Activated naive CD4-positive, alpha-beta T cell treated with anti-CD3 and anti-CD28 coated beads for 36 hours (primary cell): ENCODE results near the gene GNAQ. TPM values are rescaled to one million over a fixed set of nuclear protein-coding genes. Genes with fewer than 3 reads are reported as not detected.

Experiments used
- CTCF ChIA-PET: fragments of 350-600 bp; sonication (Branson Sonifier 250); formaldehyde crosslinking; loops from one replicate; lab custom pipeline; 2021; ENCODE audit warnings: antibody characterized with exemption; lab: Charles Lee
- DNase-seq: peaks from one replicate; pipeline ENCODE4 v3.0.0-alpha.2; 2020
- H3K27ac Mint-ChIP-seq: one replicate; pipeline ENCODE4 v1.8.0; 2021; ENCODE audit warnings: mild to moderate bottlenecking, mixed read lengths
- H3K27me3 Mint-ChIP-seq: one replicate; pipeline ENCODE4 v1.8.0; 2021; ENCODE audit warnings: low read depth, mixed read lengths
- H3K36me3 Mint-ChIP-seq: one replicate; pipeline ENCODE4 v1.8.0; 2021; ENCODE audit warnings: low read depth, mixed read lengths
- H3K4me1 Mint-ChIP-seq: one replicate; pipeline ENCODE4 v1.8.0; 2021; ENCODE audit warnings: low read depth, mixed read lengths
- H3K4me3 Mint-ChIP-seq: one replicate; pipeline ENCODE4 v1.8.0; 2021; ENCODE audit warnings: mild to moderate bottlenecking, moderate library complexity, mixed read lengths
- H3K9me3 Mint-ChIP-seq: one replicate; pipeline ENCODE4 v1.8.0; 2021; ENCODE audit warnings: mixed read lengths
- intact Hi-C: fragments of 100-400 bp; cut with micrococcal nuclease; formaldehyde crosslinking; loops from one replicate; pipeline ENCODE4 v1.15.1; 2023
- total RNA-seq, 2 experiments: library from RNA; stranded (reverse); gene quantifications; one replicate each; pipeline ENCODE4 v1.2.3, GENCODE V29; 2021

GNAQ gene
- total RNA-seq, 2 experiments from 2014 or later, result 22.4 to 22.7 TPM

DNA sequence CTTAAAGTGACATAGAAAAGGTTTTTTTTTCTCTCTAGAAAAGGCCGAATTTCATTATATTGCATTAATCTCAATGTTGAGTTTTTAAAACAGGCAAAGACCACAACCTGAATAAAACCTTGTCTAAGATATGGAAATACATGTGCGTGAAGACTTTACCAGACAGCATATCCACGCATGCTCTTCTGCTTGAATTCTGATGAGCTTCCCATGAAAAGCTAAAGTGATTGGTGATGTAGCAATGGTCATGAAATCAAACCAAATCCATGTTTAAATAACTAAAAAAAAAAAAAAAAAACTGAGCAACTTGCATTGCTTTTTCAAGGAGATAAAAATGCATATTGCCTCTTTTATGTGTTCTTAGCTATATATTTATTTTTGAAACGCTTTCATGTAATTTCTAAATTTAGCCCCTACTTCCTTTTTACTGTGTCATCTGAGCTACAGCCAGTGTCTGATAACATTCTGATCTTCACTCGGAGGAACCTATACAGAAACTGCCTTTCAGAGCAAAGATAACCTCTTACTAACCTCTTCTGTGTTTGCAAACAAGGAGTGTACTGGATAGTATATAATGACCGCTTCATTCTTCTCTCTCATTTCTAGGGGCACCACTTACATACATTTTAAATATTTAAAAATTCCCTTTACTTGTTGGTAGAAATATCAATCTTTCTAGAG, 204.4 kb downstream of the GNAQ start:
- Mint-ChIP-seq H3K27ac (no peak overlapping the region), H3K4me1 (peaks cover 25% of the 10 kb centered on the region), H3K4me3 (no peak overlapping the region), H3K36me3 (no peaks in the 10 kb centered on the region), H3K9me3 (no peaks in the 10 kb centered on the region), H3K27me3 (no peaks in the 10 kb centered on the region)
- DNase-seq, result no peak
- intact Hi-C loops, result no loop called here
- CTCF ChIA-PET, result interaction anchor here (0.6 kb wide), 2 partner anchors 33 to 37 kb away, joined by 3 to 4 read pairs; no protein-coding TSS in a partner anchor

DNA sequence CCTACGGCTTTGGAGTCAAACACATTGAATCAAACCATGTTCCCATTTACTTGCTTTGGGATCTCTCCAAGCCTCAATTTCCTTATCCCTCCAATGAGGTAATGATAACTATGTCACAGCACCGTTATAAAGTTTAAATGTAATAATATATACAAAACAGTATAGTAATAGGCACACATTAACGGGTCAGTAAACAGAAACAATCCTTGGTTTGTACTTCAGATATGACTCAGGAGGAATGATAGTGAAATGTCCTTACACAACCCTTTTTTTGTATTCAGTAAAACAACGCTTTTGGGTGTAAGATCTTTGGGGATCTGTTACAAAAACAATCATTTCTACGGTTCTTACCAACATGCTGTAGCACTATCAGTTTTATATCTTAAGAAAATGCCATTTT, 205.0 kb downstream of the GNAQ start:
- peaks cover 20% of the 10 kb centered on the region for H3K4me1 Mint-ChIP-seq
- H3K27me3 Mint-ChIP-seq, result no peaks in the 10 kb centered on the region
- DNase-seq, result no peak
- intact Hi-C loops, result no loop called here
- no peak overlapping the region for H3K27ac Mint-ChIP-seq
- CTCF ChIA-PET, result no interaction called here
- H3K9me3 Mint-ChIP-seq, result no peaks in the 10 kb centered on the region
- no peaks in the 10 kb centered on the region for H3K36me3 Mint-ChIP-seq
- H3K4me3 Mint-ChIP-seq, result no peak overlapping the region

DNA sequence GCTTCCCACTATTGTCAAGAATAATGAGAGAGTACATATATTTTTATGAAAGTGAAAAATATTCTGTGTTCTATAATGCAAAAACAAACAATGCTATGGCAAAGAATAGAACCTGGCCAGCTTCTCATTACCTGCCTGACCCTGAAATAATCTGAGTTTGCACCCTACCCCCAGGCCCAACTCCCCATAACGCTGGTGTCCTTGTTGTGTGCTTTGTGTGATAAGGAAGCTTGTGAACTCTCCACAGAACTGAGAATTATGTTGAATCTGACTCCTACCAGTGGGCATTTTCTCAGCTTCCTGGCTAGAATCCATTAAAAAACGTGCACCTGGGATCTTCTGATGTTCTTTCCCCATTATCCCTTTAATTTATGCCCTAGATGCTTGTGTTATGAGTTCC, 205.5 kb downstream of the GNAQ start:
- intact Hi-C loops, result no loop called here
- H3K27ac Mint-ChIP-seq, result no peak overlapping the region
- peaks cover 18% of the 10 kb centered on the region for H3K4me1 Mint-ChIP-seq
- H3K36me3 Mint-ChIP-seq, result no peaks in the 10 kb centered on the region
- no peak for DNase-seq
- no peaks in the 10 kb centered on the region for H3K9me3 Mint-ChIP-seq
- no peak overlapping the region for H3K4me3 Mint-ChIP-seq
- CTCF ChIA-PET, result interaction anchor here (1.4 kb wide), 1 partner anchor 209 kb away, joined by 5 read pairs; no protein-coding TSS in a partner anchor
- no peaks in the 10 kb centered on the region for H3K27me3 Mint-ChIP-seq

DNA sequence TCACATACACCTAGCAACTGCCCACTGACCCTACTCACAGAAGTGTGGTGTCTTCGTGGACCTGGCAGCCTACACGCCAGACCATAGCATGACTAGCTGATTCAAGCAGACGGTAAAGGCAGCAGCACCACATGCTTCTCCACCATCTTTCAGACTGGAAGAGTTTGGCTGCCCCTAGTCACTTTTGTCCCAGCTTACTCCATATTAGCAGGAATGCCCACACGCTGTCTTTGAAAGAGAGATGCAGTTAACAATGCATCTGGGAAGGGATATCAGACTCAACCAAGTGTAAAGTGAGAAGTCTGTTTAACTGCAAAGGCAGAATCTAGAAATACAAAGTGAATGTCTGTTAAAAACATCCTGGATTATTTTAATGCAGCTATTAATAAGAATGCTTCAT, 206.2 kb downstream of the GNAQ start:
- no peak overlapping the region for H3K27ac Mint-ChIP-seq
- intact Hi-C loops, result no loop called here
- peaks cover 16% of the 10 kb centered on the region for H3K4me1 Mint-ChIP-seq
- H3K36me3 Mint-ChIP-seq, result no peaks in the 10 kb centered on the region
- H3K9me3 Mint-ChIP-seq, result no peaks in the 10 kb centered on the region
- no peak overlapping the region for H3K4me3 Mint-ChIP-seq
- CTCF ChIA-PET, result interaction anchor here (1.4 kb wide), 1 partner anchor 210 kb away, joined by 5 read pairs; no protein-coding TSS in a partner anchor
- H3K27me3 Mint-ChIP-seq, result no peaks in the 10 kb centered on the region
- no peak for DNase-seq

DNA sequence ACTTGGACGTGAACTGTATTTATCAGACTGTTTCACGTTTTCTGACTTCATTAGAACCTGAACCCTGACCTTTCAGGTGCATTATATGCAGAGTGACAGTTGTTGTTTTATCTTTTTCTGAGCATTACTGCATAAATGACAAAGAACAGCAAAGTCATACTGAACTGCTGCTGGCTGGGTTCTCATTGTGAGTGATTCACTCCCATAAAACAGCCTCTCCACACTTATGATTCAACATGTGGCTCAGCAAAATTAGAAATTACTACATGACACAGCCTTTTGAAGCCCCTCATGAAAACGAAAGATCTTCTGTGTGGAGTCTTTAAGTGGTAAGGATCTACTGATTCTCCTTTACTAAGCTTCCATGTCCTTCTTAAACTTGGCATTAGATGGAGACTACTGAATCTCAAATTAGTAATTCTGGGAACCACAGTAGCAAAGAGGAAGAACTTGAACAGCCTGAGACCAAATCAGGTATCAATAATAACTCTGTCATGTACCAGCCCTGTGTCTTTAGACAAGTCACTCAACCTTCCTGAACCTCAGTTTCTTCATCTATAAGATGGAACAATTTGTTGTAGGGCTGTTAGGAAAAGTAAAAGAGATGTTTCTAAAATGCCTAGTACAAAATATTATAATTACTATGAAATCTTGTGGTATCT, 211.2 kb downstream of the GNAQ start:
- intact Hi-C loops, result no loop called here
- no peak overlapping the region for H3K4me3 Mint-ChIP-seq
- peaks cover 2% of the 10 kb centered on the region for H3K36me3 Mint-ChIP-seq

DNA sequence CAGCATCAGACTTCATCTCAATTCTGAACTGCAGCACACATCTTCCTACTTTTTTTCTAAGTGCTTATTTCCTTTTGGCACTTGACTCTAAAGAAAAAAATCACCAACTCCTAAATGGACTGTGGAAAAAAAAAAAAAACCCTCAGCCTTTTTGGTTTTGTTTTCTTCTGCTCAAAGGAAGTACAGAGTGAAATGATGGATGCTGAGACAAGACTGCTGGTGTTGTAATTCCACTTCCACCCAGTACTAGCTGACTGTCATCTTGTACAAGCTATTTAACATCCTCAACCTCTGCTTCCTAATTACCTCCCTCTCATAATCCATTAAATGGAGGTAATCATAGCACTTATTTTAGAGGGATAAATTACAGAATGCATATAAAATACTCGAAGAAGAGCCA, 212.0 kb downstream of the GNAQ start:
- no peak overlapping the region for H3K4me3 Mint-ChIP-seq
- CTCF ChIA-PET, result interaction anchor here (0.6 to 1.2 kb wide), 2 partner anchors 90 to 216 kb away, joined by 3 to 5 read pairs; no protein-coding TSS in a partner anchor
- no peaks in the 10 kb centered on the region for H3K9me3 Mint-ChIP-seq
- intact Hi-C loops, result no loop called here
- peaks cover 13% of the 10 kb centered on the region for H3K4me1 Mint-ChIP-seq
- no peak for DNase-seq
- H3K27ac Mint-ChIP-seq, result no peak overlapping the region
- peaks cover 3% of the 10 kb centered on the region for H3K36me3 Mint-ChIP-seq
- no peaks in the 10 kb centered on the region for H3K27me3 Mint-ChIP-seq

More for the DNA sequence above, 211.2 kb downstream of the GNAQ start:
- H3K9me3 Mint-ChIP-seq, result no peaks in the 10 kb centered on the region
- no peak overlapping the region for H3K27ac Mint-ChIP-seq
- H3K4me1 Mint-ChIP-seq, result peaks cover 13% of the 10 kb centered on the region
- no peaks in the 10 kb centered on the region for H3K27me3 Mint-ChIP-seq
- DNase-seq, result no peak
- CTCF ChIA-PET, result no interaction called here

DNA sequence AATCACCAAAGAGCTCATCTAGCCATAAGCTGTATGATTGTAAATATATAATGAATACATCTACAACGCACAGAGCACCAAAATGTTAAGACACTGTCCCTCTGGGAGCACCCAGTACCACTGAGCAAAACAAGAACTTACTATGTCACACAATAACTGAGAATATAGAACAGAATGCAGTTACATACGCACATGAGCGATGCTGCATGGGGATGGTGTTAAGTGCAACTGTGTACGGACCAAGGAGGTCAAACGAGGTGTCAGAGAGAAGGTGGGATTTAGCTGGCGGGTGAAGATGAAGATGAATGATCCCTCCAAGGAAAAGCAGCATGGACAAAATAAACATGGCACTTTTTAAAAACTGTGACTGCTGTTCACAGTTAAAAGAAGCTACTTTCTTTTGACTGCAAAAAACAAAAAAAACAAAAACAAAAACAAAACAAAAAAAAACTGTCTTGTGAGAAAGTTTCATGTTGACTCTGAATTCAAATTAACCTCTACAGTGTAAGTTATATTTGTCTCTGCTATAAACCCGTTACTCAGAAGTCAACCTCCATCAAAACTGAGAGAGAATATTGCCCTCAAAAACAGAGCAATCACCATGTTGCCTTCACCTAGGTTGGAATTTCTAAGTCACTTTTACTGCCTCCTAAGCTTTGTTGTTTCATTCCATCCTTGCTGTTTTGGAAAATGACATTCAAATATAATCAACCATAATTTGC, 213.9 kb downstream of the GNAQ start:
- Mint-ChIP-seq H3K27ac (no peak overlapping the region), H3K4me1 (peaks cover 11% of the 10 kb centered on the region), H3K27me3 (no peaks in the 10 kb centered on the region), H3K36me3 (peaks cover 9% of the 10 kb centered on the region), H3K9me3 (no peaks in the 10 kb centered on the region), H3K4me3 (no peak overlapping the region)
- DNase-seq, result no peak
- intact Hi-C loops, result no loop called here
- CTCF ChIA-PET, result interaction anchor here (0.6 to 0.8 kb wide), 2 partner anchors 219 to 312 kb away, joined by 3 read pairs; no protein-coding TSS in a partner anchor

DNA sequence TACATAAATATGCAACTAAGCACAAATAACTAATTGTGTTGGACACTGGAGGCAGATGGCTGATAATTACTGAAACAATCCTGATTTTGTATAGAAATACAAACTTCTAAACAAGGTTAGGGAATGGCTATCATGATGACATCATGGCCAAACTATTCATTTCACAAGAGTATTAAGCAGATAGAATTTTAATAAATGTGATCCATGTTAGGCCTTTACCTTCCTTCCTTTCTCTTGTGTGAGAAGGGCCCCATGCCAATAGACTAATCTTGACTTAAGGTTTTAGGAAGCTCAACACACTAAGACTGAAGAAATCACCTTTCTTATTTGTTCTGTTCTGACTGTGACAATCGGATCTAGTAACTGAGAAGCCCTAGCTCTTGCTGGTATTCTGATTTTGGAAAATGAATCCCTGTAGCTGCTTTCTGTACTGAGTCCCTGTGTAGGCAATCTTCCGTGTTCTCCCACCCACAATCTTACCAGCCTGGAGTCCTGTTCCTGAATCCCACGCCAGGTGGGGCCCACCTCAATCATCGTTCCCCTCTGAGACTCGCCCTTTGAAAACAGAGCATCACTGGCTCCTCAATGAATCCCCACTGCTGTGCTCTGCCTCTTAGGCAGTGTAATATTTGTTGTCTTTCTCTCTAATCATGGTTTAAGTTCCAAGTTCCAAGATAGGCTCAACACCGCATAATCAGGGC, 214.8 kb downstream of the GNAQ start:
- intact Hi-C loops, result no loop called here
- Mint-ChIP-seq H3K4me1 (peaks cover 11% of the 10 kb centered on the region), H3K36me3 (peaks cover 9% of the 10 kb centered on the region), H3K9me3 (no peaks in the 10 kb centered on the region), H3K27me3 (no peaks in the 10 kb centered on the region), H3K27ac (no peak overlapping the region), H3K4me3 (no peak overlapping the region)
- CTCF ChIA-PET, result no interaction called here
- no peak for DNase-seq

DNA sequence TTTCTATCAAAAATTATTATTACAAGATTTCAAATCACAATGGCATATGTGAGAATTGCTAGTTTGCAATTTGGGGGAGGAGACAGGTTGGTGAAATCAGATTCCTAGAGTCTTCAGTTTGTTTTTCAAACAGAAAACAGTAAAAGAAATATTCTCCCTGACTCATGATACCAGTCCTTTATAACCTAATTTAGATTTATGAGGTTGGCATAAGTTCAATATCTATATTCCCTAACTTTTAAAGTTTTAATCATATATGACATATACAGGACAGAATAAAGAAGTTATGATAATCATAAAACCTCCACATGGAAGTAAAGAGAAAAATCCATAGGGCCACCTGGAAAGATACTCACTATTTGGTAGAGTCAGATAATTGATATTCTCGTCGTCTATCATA, 216.4 kb downstream of the GNAQ start:
- peaks cover 13% of the 10 kb centered on the region for H3K36me3 Mint-ChIP-seq
- H3K4me3 Mint-ChIP-seq, result no peak overlapping the region
- H3K27me3 Mint-ChIP-seq, result no peaks in the 10 kb centered on the region
- CTCF ChIA-PET, result no interaction called here
- H3K4me1 Mint-ChIP-seq, result peaks cover 7% of the 10 kb centered on the region
- DNase-seq, result no peak
- no peaks in the 10 kb centered on the region for H3K9me3 Mint-ChIP-seq
- intact Hi-C loops, result no loop called here
- no peak overlapping the region for H3K27ac Mint-ChIP-seq

DNA sequence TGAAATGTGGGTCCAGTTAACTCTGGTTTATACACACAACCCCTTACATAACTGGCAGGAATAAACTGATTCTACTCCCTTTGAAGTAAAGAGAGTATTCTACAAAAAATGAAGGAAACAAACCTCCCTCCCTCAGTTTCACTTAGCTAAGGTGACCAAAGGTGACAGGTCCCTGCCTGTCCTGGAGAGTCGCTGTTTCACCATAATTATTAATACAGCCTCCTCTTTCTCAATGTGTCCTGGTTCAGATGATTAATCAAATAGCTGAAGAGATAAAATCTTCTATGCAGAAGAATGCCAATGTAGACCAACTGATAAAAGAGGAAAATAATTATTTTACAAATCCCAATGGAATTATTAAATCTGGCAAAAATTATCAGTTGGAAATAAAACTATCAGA, 219.8 kb downstream of the GNAQ start:
- CTCF ChIA-PET, result no interaction called here
- no peak for DNase-seq
- peaks cover 24% of the 10 kb centered on the region for H3K36me3 Mint-ChIP-seq
- no peak overlapping the region for H3K27ac Mint-ChIP-seq
- no peaks in the 10 kb centered on the region for H3K27me3 Mint-ChIP-seq
- H3K4me1 Mint-ChIP-seq, result peaks cover 22% of the 10 kb centered on the region
- intact Hi-C loops, result no loop called here
- no peak overlapping the region for H3K4me3 Mint-ChIP-seq
- H3K9me3 Mint-ChIP-seq, result no peaks in the 10 kb centered on the region

DNA sequence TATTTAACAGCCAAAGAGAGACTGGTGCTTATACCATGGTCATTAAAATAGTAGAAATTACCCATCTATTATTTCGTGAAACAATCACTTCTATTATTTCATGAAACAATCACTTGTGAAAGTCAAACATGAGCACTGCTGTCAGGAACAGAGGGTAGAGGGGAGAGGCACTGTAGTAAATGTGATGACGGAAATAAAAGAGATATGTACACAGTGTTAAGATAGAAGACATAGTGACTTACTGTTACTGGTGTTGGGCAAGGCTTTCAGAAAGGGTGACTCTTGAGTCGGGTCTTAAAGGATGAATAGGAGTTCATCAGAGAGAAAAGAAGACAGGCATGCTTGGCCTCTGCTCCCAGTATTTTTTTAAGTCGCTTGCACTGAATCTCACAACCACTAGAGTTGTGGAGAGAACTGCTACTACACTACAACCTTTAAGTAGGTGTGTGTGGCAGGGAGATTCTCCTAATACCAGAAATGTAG, 220.9 kb downstream of the GNAQ start:
- no peak overlapping the region for H3K4me3 Mint-ChIP-seq
- no peak for DNase-seq
- peaks cover 29% of the 10 kb centered on the region for H3K36me3 Mint-ChIP-seq
- H3K27ac Mint-ChIP-seq, result no peak overlapping the region
- H3K9me3 Mint-ChIP-seq, result no peaks in the 10 kb centered on the region
- peaks cover 22% of the 10 kb centered on the region for H3K4me1 Mint-ChIP-seq
- CTCF ChIA-PET, result interaction anchor here (0.5 kb wide), 1 partner anchor 340 kb away, joined by 3 read pairs; no protein-coding TSS in a partner anchor
- intact Hi-C loops, result no loop called here
- H3K27me3 Mint-ChIP-seq, result no peaks in the 10 kb centered on the region

DNA sequence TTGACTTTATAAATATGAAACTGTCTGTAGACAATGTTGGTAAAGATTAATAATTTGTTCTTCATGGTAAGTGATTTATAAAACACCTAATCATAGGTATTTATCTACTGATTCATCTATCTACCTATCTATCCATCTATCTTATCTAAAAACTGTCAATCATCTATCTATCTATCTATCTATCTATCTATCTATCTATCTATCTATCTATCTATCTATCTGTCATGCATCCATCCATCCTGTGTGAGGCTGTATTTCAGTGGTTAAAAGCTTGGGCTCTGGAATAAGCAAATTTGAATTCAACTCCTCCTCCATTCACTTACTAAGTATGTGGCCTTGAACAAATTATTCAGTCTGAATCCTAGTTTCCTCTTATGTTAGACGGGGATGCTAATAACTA, 221.6 kb downstream of the GNAQ start:
- CTCF ChIA-PET, result no interaction called here
- H3K4me3 Mint-ChIP-seq, result no peak overlapping the region
- intact Hi-C loops, result no loop called here
- H3K36me3 Mint-ChIP-seq, result peaks cover 27% of the 10 kb centered on the region
- H3K27ac Mint-ChIP-seq, result no peak overlapping the region
- H3K9me3 Mint-ChIP-seq, result no peaks in the 10 kb centered on the region
- H3K27me3 Mint-ChIP-seq, result no peaks in the 10 kb centered on the region
- peaks cover 22% of the 10 kb centered on the region for H3K4me1 Mint-ChIP-seq
- no peak for DNase-seq
